Measurements from ENCODE around the gene NMT1.
A peak's percentile ranks its signal among the peaks of the same experiment; 100 is the strongest.

The NMT1 gene

GRCh38 chr17:45138911-45139532 lies 77.9 kb downstream of the NMT1 start:
- DNase-seq, result no peak

- no peak for DNase-seq
Observed at GRCh38 chr17:45139533-45139920, 78.4 kb downstream of the NMT1 start.

- DNase-seq, result no peak
Observed at GRCh38 chr17:45143094-45143670, 82.1 kb downstream of the NMT1 start.

- no peak for DNase-seq
Observed at GRCh38 chr17:45143767-45144198, 82.7 kb downstream of the NMT1 start.

GRCh38 chr17:45144199-45145034 lies 83.3 kb downstream of the NMT1 start:
- no peak for DNase-seq

- DNase-seq, result no peak
Observed at GRCh38 chr17:45145035-45145389, 83.9 kb downstream of the NMT1 start.

- no peak for DNase-seq
Observed at GRCh38 chr17:45146166-45146565, 85.0 kb downstream of the NMT1 start.

- no peak for DNase-seq
Observed at GRCh38 chr17:45146592-45146889, 85.4 kb downstream of the NMT1 start.

GRCh38 chr17:45146890-45147580 lies 85.9 kb downstream of the NMT1 start:
- peak; percentile 83 for DNase-seq

GRCh38 chr17:45147581-45148182 lies 86.6 kb downstream of the NMT1 start:
- peak; percentile 83 for DNase-seq

GRCh38 chr17:45148183-45149036 lies 87.3 kb downstream of the NMT1 start, which contains the start of gene HEXIM1:
Gene HEXIM1, plus strand, starts transcription at chr17:45148475. Its CDS starts 716 bp downstream, at chr17:45149191.
- peak; percentile 99 for DNase-seq

GRCh38 chr17:45149037-45149668 lies 88.0 kb downstream of the NMT1 start:
- peak; percentile 46 for DNase-seq

GRCh38 chr17:45149669-45150664 lies 88.8 kb downstream of the NMT1 start:
- DNase-seq, result no peak

- no peak for DNase-seq
Observed at GRCh38 chr17:45150911-45151809, 90.0 kb downstream of the NMT1 start.

- DNase-seq, result no peak
Observed at GRCh38 chr17:45155029-45155428, 93.9 kb downstream of the NMT1 start.

GRCh38 chr17:45155483-45155882 lies 94.4 kb downstream of the NMT1 start:
- no peak for DNase-seq

- no peak for DNase-seq
Observed at GRCh38 chr17:45156242-45156641, 95.1 kb downstream of the NMT1 start.
